ENCODE results near the gene NOBOX. TPM values are rescaled to one million over a fixed set of nuclear protein-coding genes. Genes with fewer than 3 reads are reported as not detected.

The NOBOX gene
- total and polyA plus RNA-seq, 12 donors, result not detected

DNA sequence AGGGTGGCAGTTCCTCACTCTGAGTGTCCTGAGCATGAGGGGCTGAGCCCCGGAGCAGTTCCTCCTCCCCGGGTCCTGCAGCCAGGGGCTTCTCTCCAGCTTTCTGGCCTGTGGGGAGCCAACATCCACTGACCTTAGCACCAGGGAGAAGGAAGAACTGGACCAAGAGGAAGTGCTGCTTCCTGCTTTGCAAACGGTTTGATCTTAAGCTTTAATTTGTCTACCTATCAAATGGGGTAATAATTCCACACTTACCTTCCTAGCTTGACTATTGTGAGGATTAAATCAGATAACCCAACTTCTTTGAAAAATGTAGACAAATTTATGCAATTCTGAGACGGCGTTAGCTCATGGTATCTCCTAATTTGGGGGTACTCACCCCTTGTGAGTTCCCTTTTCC is 2.0 kb downstream of the NOBOX start:
- Histone ChIP-seq H3K27ac (no peak overlapping the region), H3K4me3 (no peak overlapping the region), H3K4me1 (replicated peaks in 1 of 2) (no peaks in the 10 kb centered on the region), H3K9me3 (replicated peaks in 1 of 3) (no peaks in the 10 kb centered on the region), H3K36me3 (replicated peaks in 1 of 2) (no peaks in the 10 kb centered on the region), H3K27me3 (no peaks in the 10 kb centered on the region)
- 39 to 68% (median 61%) methylated on average over 5 of the region's 5 CpGs for WGBS, 4 donors
- no peak for TF ChIP-seq POLR2A (IDR thresholded peaks at IDR 0.05)
- TF ChIP-seq, protein P1, sequence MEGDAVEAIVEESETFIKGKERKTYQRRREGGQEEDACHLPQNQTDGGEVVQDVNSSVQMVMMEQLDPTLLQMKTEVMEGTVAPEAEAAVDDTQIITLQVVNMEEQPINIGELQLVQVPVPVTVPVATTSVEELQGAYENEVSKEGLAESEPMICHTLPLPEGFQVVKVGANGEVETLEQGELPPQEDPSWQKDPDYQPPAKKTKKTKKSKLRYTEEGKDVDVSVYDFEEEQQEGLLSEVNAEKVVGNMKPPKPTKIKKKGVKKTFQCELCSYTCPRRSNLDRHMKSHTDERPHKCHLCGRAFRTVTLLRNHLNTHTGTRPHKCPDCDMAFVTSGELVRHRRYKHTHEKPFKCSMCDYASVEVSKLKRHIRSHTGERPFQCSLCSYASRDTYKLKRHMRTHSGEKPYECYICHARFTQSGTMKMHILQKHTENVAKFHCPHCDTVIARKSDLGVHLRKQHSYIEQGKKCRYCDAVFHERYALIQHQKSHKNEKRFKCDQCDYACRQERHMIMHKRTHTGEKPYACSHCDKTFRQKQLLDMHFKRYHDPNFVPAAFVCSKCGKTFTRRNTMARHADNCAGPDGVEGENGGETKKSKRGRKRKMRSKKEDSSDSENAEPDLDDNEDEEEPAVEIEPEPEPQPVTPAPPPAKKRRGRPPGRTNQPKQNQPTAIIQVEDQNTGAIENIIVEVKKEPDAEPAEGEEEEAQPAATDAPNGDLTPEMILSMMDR (IDR thresholded peaks at IDR 0.05), result no peak
- DNase-seq, result no peak
- intact Hi-C loops (cut with DNase I), result no loop called here

DNA sequence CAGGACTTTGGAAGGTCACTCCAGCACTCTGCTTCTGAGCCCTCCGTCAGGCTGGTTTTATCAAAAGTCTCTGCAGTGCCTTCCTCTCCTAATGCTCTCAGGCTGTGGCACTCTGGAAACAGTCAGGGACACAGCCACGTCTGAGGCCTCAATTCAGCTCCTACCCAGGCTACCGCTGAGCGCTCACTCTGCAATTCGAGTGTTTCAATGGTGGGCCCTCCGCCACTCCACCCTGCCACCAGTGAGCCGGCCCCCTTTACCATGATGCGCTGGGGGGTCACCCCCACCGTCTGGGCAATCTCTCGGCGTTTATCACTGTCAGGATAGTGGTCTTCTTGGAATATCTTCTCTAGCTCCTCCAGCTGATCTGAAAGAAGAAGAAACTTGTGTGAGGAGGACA is 3.5 kb downstream of the NOBOX start:
- H3K4me1 ChIP-seq (replicated peaks in 1 of 2), result no peaks in the 10 kb centered on the region
- TF ChIP-seq, protein P1 (IDR thresholded peaks at IDR 0.05), result no peak
- TF ChIP-seq POLR2A (IDR thresholded peaks at IDR 0.05), result no peak
- H3K36me3 ChIP-seq (replicated peaks in 1 of 2), result no peaks in the 10 kb centered on the region
- no peak overlapping the region for H3K4me3 ChIP-seq
- H3K27ac ChIP-seq, result no peak overlapping the region
- no peak for DNase-seq
- no peaks in the 10 kb centered on the region for H3K27me3 ChIP-seq
- intact Hi-C loops (cut with DNase I), result no loop called here
- H3K9me3 ChIP-seq (replicated peaks in 1 of 3), result no peaks in the 10 kb centered on the region
- 78 to 85% (median 82%) methylated on average over 11 of the region's 11 CpGs for WGBS, 4 donors

DNA sequence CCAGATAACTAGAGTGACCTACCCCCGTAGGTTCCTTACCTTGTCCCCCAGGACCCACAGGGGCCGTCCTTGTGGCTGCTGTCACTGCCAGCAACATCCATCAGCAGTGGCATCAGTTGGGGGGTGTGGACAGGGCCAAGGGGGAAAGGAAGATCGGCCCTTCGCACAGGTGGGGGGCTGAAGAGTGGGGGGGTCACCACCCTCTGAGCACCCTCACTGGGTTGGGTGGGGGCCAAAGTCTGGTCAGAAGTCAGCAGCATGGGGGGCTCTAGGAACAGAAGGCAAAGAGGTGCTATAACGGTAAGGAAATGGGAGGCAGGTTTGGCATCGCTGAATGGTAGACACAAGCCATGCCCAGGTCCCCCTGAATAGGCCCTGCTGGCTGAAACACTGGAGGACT is 4.6 kb downstream of the NOBOX start:
- no peak for DNase-seq
- Histone ChIP-seq H3K9me3 (replicated peaks in 1 of 3) (no peaks in the 10 kb centered on the region), H3K4me3 (no peak overlapping the region), H3K27ac (no peak overlapping the region), H3K27me3 (no peaks in the 10 kb centered on the region), H3K36me3 (replicated peaks in 1 of 2) (no peaks in the 10 kb centered on the region), H3K4me1 (replicated peaks in 1 of 2) (no peaks in the 10 kb centered on the region)
- 66 to 86% (median 76%) methylated on average over 6 of the region's 6 CpGs for WGBS, 4 donors
- intact Hi-C loops (cut with DNase I), result no loop called here
- TF ChIP-seq, protein P1 (IDR thresholded peaks at IDR 0.05), result no peak
- no peak for TF ChIP-seq POLR2A (IDR thresholded peaks at IDR 0.05)

DNA sequence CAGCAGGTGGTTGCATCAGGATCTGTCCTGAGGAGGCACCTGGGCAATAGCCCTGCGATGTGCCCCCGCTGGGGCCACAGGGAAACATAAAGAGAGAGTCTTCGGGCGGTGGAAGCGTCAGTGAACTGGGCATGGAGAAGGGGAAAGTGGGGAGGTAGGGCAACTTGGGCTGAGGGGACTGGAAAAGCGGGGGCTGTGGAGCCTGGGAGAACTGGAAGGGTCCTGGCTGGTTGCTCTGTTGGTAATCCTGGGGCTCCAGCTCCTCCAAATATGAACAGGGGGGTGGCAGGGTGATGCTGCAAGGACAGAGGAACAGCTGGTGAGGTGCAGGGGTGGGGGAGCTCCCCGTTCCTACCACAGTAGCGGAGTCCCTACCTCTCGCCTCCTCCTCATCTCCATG is 5.2 kb downstream of the NOBOX start:
- no peaks in the 10 kb centered on the region for H3K36me3 ChIP-seq (replicated peaks in 1 of 2)
- 79 to 91% (median 87%) methylated on average over 9 of the region's 9 CpGs for WGBS, 4 donors
- no peaks in the 10 kb centered on the region for H3K9me3 ChIP-seq (replicated peaks in 1 of 3)
- TF ChIP-seq, protein P1 (IDR thresholded peaks at IDR 0.05), result no peak
- TF ChIP-seq POLR2A (IDR thresholded peaks at IDR 0.05), result no peak
- intact Hi-C loops (cut with DNase I), result no loop called here
- no peaks in the 10 kb centered on the region for H3K4me1 ChIP-seq (replicated peaks in 1 of 2)
- H3K4me3 ChIP-seq, result no peak overlapping the region
- no peak for DNase-seq
- H3K27ac ChIP-seq, result no peak overlapping the region
- no peaks in the 10 kb centered on the region for H3K27me3 ChIP-seq

Data from adrenal gland (tissue), 12 donors.